ENCODE measurements around the gene AKR1A1. TPM values are rescaled to one million over a fixed set of nuclear protein-coding genes. Genes with fewer than 3 reads are reported as not detected.

AKR1A1 gene
- 165 TPM for polyA plus RNA-seq (2013, experiment 1 of 2)
- 188 TPM for polyA plus RNA-seq (2013, experiment 2 of 2)

GRCh38 chr1:45550401-45551351 lies at the start of gene AKR1A1:
Gene AKR1A1 (plus strand): TSS chr1:45550826. CDS start chr1:45561795, 10,969 bp downstream.
- Histone ChIP-seq H3K4me1 (ENCODE audit: insufficient read depth, low read length) (peaks cover 7% of the 10 kb centered on the region), H3K36me3 (ENCODE audit: insufficient read depth, low read length) (peaks cover 32% of the 10 kb centered on the region), H3K27me3 (ENCODE audit: insufficient read depth, low read length) (no peaks in the 10 kb centered on the region), H3K9ac (ENCODE audit: low read depth, low read length) (peak within 1 kb of the TSS; percentile 89), H3K4me3 (ENCODE audit: low read length) (peak within 1 kb of the TSS; percentile 83), H3K27ac (ENCODE audit: low read depth, low read length) (peak within 1 kb of the TSS; percentile 84), H3K9me3 (ENCODE audit: insufficient read depth, low read depth, low read length) (no peaks in the 10 kb centered on the region)
- WGBS = 7% methylated on average over 47 of the region's 47 CpGs

GRCh38 chr1:45501505-45501859 lies 49.1 kb upstream of the AKR1A1 start:
- H3K27ac ChIP-seq (ENCODE audit: low read depth, low read length) = no peak overlapping the region
- peak overlapping the region; percentile 74 for H3K4me3 ChIP-seq (ENCODE audit: low read length)
- no peaks in the 10 kb centered on the region for H3K9me3 ChIP-seq (ENCODE audit: insufficient read depth, low read depth, low read length)
- no peaks in the 10 kb centered on the region for H3K27me3 ChIP-seq (ENCODE audit: insufficient read depth, low read length)
- H3K4me1 ChIP-seq (ENCODE audit: insufficient read depth, low read length) = peaks cover 6% of the 10 kb centered on the region; the same call in 1 of the 2 replicates
- 91% methylated on average over 2 of the region's 2 CpGs for WGBS
- no peak overlapping the region for H3K9ac ChIP-seq (ENCODE audit: low read depth, low read length)
- 0 out of 2 replicates have a peak, but pooled peaks cover 4% of the 10 kb centered on the region for H3K36me3 ChIP-seq (ENCODE audit: insufficient read depth, low read length)

GRCh38 chr1:45503462-45504360 lies 46.9 kb upstream of the AKR1A1 start:
- Histone ChIP-seq H3K4me1 (ENCODE audit: insufficient read depth, low read length) (peaks cover 6% of the 10 kb centered on the region; the same call in 1 of the 2 replicates), H3K27me3 (ENCODE audit: insufficient read depth, low read length) (no peaks in the 10 kb centered on the region), H3K27ac (ENCODE audit: low read depth, low read length) (no peak overlapping the region), H3K9ac (ENCODE audit: low read depth, low read length) (no peak overlapping the region), H3K36me3 (ENCODE audit: insufficient read depth, low read length) (peaks cover 11% of the 10 kb centered on the region), H3K9me3 (ENCODE audit: insufficient read depth, low read depth, low read length) (no peaks in the 10 kb centered on the region), H3K4me3 (ENCODE audit: low read length) (no peak overlapping the region)
- WGBS = 95% methylated on average over 14 of the region's 14 CpGs

GRCh38 chr1:45507195-45507594 lies 43.4 kb upstream of the AKR1A1 start:
- Histone ChIP-seq H3K27ac (ENCODE audit: low read depth, low read length) (no peak overlapping the region), H3K4me3 (ENCODE audit: low read length) (no peak overlapping the region), H3K36me3 (ENCODE audit: insufficient read depth, low read length) (peaks cover 46% of the 10 kb centered on the region), H3K9me3 (ENCODE audit: insufficient read depth, low read depth, low read length) (no peaks in the 10 kb centered on the region), H3K27me3 (ENCODE audit: insufficient read depth, low read length) (no peaks in the 10 kb centered on the region), H3K4me1 (ENCODE audit: insufficient read depth, low read length) (no peaks in the 10 kb centered on the region), H3K9ac (ENCODE audit: low read depth, low read length) (no peak overlapping the region)
- WGBS = 95% methylated on average over 6 of the region's 6 CpGs

GRCh38 chr1:45507893-45508292 lies 42.7 kb upstream of the AKR1A1 start:
- Histone ChIP-seq H3K4me1 (ENCODE audit: insufficient read depth, low read length) (no peaks in the 10 kb centered on the region), H3K27me3 (ENCODE audit: insufficient read depth, low read length) (no peaks in the 10 kb centered on the region), H3K9me3 (ENCODE audit: insufficient read depth, low read depth, low read length) (no peaks in the 10 kb centered on the region), H3K4me3 (ENCODE audit: low read length) (no peak overlapping the region), H3K9ac (ENCODE audit: low read depth, low read length) (no peak overlapping the region), H3K36me3 (ENCODE audit: insufficient read depth, low read length) (peaks cover 53% of the 10 kb centered on the region), H3K27ac (ENCODE audit: low read depth, low read length) (0 out of 2 replicates have a peak overlapping the region, but pooled peaks have one; percentile 21)
- 93% methylated on average over 4 of the region's 4 CpGs for WGBS

GRCh38 chr1:45508295-45509151 lies 42.1 kb upstream of the AKR1A1 start:
- H3K27me3 ChIP-seq (ENCODE audit: insufficient read depth, low read length) = no peaks in the 10 kb centered on the region
- no peaks in the 10 kb centered on the region for H3K4me1 ChIP-seq (ENCODE audit: insufficient read depth, low read length)
- 0 out of 2 replicates have a peak overlapping the region, but pooled peaks have one; percentile 21 for H3K27ac ChIP-seq (ENCODE audit: low read depth, low read length)
- no peaks in the 10 kb centered on the region for H3K9me3 ChIP-seq (ENCODE audit: insufficient read depth, low read depth, low read length)
- WGBS = 91% methylated on average over 15 of the region's 15 CpGs
- no peak overlapping the region for H3K4me3 ChIP-seq (ENCODE audit: low read length)
- no peak overlapping the region for H3K9ac ChIP-seq (ENCODE audit: low read depth, low read length)
- H3K36me3 ChIP-seq (ENCODE audit: insufficient read depth, low read length) = peaks cover 59% of the 10 kb centered on the region

GRCh38 chr1:45510036-45510971 lies 40.3 kb upstream of the AKR1A1 start:
- Histone ChIP-seq H3K27ac (ENCODE audit: low read depth, low read length) (no peak overlapping the region), H3K27me3 (ENCODE audit: insufficient read depth, low read length) (no peaks in the 10 kb centered on the region), H3K9ac (ENCODE audit: low read depth, low read length) (no peak overlapping the region), H3K36me3 (ENCODE audit: insufficient read depth, low read length) (peaks cover 73% of the 10 kb centered on the region), H3K4me1 (ENCODE audit: insufficient read depth, low read length) (no peaks in the 10 kb centered on the region), H3K4me3 (ENCODE audit: low read length) (no peak overlapping the region), H3K9me3 (ENCODE audit: insufficient read depth, low read depth, low read length) (no peaks in the 10 kb centered on the region)
- 74% methylated on average over 9 of the region's 9 CpGs for WGBS

GRCh38 chr1:45510972-45511527 lies 39.6 kb upstream of the AKR1A1 start:
- 94% methylated on average over 4 of the region's 4 CpGs for WGBS
- H3K9me3 ChIP-seq (ENCODE audit: insufficient read depth, low read depth, low read length) = no peaks in the 10 kb centered on the region

GRCh38 chr1:45512641-45513054 lies 38.0 kb upstream of the AKR1A1 start:
- Histone ChIP-seq H3K9ac (ENCODE audit: low read depth, low read length) (no peak overlapping the region), H3K36me3 (ENCODE audit: insufficient read depth, low read length) (peaks cover 94% of the 10 kb centered on the region), H3K27me3 (ENCODE audit: insufficient read depth, low read length) (no peaks in the 10 kb centered on the region), H3K4me1 (ENCODE audit: insufficient read depth, low read length) (no peaks in the 10 kb centered on the region), H3K27ac (ENCODE audit: low read depth, low read length) (no peak overlapping the region), H3K9me3 (ENCODE audit: insufficient read depth, low read depth, low read length) (no peaks in the 10 kb centered on the region), H3K4me3 (ENCODE audit: low read length) (no peak overlapping the region)
- WGBS = 94% methylated on average over 1 of the region's 1 CpG

More at GRCh38 chr1:45510972-45511527, 39.6 kb upstream of the AKR1A1 start:
- H3K4me1 ChIP-seq (ENCODE audit: insufficient read depth, low read length) = no peaks in the 10 kb centered on the region
- no peak overlapping the region for H3K4me3 ChIP-seq (ENCODE audit: low read length)
- no peaks in the 10 kb centered on the region for H3K27me3 ChIP-seq (ENCODE audit: insufficient read depth, low read length)
- H3K27ac ChIP-seq (ENCODE audit: low read depth, low read length) = no peak overlapping the region
- H3K9ac ChIP-seq (ENCODE audit: low read depth, low read length) = no peak overlapping the region
- H3K36me3 ChIP-seq (ENCODE audit: insufficient read depth, low read length) = peaks cover 80% of the 10 kb centered on the region
